Activated CD4-positive, alpha-beta T cell treated with anti-CD3 and anti-CD28 coated beads, Interleukin-2, amount 50 U/mL, for 4 hours (primary cell): Measurements from ENCODE around the gene ZDHHC22.

ENCODE experiments used
- DNase-seq, 2 experiments: peaks; one replicate each; pipeline ENCODE4 v3.0.0-alpha.2; 2020

ZDHHC22 gene

DNA sequence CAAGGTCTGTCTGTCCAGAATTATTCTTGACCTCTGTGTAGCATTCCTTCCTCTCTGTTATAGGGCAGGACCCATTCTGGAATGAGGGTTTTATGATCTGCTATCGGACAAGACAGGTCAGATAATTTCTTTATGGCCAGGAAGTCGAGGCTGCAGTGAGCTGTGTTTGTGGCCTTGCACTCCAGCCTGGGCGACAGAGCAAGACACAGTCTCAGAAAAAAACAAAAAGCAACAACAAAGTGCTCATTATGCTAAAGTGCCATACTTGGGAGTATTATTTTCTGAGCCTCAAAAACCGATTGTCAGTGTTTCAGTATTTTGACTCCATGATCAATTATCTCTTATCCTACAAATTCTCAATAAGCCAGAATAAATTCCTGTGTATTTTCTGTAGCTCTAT, 39.4 kb downstream of the ZDHHC22 start:
- no peak for DNase-seq

GRCh38 chr14:77100961-77101360, 40.6 kb downstream of the ZDHHC22 start:
- DNase-seq: no peak

GRCh38 chr14:77099425-77100167, 42.0 kb downstream of the ZDHHC22 start:
- DNase-seq: no peak

DNA sequence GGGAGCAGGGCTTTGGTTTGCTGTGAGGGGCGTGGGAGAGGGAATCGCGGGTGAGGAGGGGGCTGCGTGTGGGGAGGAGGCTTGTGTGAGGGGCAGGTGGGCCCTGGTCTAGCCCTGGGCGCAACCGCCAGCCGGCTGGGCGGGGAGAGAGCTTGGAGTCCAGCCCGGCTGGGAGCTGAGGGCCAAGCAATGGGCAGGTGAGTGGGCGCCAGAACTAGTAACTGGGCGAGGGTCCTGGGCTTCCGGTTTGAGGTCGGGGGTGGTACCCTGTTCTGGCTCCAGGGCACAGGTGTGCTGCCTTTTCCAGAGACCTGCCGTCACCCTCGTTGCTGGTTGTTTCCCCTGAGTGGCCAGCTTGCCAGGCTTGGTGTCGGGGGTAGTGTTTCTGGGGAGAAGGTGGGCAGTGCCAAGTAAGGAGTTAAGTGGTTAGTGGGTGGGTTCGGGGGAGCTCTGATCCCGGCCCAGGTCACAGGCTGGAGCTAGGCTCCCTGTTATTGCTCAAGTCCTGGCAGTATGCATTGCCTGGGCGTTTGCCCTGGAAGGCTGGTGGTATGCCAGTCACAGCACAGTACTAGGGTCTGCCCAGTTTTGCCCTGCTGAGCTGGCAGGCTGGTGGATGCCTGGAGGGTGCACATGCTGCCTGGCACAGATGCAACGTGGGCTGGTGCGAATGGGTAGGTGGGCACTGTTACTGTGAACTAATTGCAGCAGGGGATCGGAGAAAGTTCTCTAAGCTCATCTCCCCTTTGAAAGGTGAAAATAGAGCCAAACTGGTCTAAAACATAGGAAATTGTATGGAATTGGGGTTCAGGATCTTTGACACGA, 42.9 kb downstream of the ZDHHC22 start:
- peak in 1 of 2 experiments; percentile 6 for DNase-seq

- peak; percentile 99 to 100 for DNase-seq
Measured at GRCh38 chr14:77097700-77098528, 43.7 kb downstream of the ZDHHC22 start, which contains the start of gene CIPC. TSS of gene CIPC (plus strand) at chr14:77098258. CDS start at chr14:77105709, 7,451 bp downstream.

- DNase-seq: no peak
Measured at GRCh38 chr14:77097006-77097699, 44.4 kb downstream of the ZDHHC22 start.

DNA sequence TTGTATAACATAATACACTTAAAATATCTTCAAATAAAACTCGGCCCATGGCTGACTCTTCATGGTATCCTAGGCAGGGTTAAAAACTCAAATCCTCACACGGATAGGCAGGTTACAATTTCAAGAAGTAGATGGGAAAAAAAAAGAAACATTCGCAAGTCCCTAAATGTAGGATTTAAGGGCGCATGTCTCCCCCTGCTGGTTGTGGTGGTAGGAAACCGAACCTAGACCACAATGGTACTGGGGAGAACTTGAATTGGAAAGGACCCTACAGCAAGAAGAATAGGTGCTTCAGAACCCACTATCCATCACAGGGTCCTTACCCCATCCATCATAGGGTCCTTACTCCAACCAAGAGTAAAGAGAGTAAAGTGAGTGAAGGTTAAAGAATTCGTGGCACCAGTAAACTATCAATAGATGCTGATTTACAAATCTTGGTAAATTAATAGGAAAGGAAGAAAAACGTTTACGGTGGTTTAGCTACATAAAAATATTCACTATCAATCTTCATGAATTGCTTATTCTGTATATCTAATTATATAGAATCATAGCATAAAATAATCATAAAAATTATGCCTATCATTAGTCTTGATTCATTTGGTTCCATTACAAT, 46.8 kb downstream of the ZDHHC22 start:
- peak; percentile 75 to 76 for DNase-seq

DNA sequence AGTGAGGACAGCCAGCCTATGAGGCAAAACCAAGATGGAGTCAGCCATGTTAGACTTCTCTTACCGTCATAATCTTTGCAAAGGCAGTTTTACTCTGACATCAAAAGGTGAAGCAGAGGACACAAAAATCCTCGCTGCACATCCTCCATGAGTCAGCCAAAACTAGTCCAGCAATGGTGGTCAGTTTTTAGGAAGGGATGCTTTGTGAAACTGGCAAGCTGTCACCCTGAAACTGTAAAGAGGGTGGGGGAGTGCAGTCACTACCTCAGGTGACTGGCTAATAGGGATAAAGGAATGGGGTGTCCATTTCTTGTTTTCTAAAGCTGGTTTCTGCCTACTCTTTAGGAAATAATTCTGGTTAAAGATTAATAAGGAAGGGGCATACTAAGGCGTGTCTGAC, 48.9 kb downstream of the ZDHHC22 start:
- DNase-seq: no peak

DNA sequence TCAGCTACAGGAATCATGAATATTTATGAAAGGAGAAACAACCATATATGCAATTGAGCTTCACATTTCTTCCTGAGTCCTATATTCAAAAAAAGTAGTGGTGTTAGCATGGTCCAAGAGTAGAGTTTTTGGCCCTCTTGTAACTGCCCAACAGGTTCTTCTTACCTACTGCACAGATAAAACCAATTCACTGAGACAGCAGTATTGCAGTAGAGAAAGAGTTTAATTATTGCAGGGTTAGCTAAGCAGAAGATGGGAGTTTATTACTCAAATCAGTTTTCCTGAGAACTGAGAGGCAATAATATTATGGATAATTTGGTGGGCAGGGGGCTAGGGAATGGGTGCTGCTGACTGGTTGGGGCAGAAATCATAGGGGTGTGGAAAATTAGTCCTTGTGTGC, 50.1 kb downstream of the ZDHHC22 start:
- DNase-seq: no peak

- no peak for DNase-seq
Measured at GRCh38 chr14:77088645-77089044, 52.9 kb downstream of the ZDHHC22 start.

DNA sequence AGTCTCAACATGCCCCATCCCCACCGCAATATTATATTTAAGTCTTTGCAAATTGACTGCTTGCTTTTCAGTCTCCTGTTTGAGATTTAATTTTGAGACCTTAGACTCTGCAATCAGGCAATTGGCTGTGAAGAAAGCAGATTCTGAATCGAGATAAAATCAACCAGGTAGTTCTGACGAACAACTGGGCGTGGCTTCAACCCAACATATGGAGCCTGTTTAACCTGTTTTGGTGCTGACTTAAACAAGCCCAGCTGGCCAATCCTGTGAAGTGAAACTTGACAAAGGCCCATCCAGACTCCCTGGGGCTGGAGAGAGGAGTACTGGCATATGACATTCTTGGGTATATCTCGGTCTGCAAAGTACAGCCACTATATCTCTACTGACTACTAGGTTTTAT, 53.4 kb downstream of the ZDHHC22 start:
- no peak for DNase-seq

GRCh38 chr14:77087631-77088030, 54.0 kb downstream of the ZDHHC22 start:
- DNase-seq: no peak

DNA sequence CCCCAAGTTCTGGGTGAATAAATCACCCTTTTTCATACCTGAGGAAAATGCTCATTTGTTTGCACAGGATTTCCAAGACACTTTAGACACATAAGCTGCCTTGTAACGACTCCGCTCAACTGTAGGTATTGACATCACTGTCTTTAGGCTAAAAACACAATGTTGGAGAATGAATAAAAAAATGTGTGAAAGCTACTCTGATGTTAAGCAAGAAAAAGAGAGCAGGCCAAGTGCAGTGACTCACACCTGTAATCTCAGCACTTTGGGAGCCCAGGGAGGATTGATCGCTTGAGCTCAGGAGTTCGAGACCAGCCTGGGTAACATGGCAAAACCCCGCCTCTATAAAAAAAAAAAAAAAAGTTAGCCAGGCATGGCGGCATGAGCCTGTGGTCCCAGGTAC, 54.6 kb downstream of the ZDHHC22 start:
- no peak for DNase-seq

GRCh38 chr14:77086017-77086727, 55.4 kb downstream of the ZDHHC22 start:
- no peak for DNase-seq

DNA sequence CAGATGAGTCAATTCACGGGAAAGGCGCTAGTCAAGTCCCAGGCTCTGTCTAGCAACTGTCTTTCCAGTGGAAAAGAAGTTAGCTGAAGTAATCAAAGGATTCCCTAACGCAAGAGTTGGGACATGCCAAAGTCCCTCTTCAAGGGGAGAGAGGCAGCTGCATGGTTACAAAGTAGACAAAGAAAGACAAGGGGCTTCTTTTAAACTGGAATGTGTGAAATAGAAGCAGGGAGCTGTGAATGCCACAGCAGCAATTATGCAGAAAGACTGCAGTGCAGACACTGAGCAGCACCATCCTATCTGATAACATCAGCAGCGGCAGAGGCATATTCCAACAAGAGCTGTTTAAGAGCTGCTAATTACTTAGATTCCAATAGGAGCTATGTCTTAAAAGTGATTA, 56.1 kb downstream of the ZDHHC22 start:
- DNase-seq: no peak

GRCh38 chr14:77084985-77085384, 56.6 kb downstream of the ZDHHC22 start:
- DNase-seq: no peak

DNA sequence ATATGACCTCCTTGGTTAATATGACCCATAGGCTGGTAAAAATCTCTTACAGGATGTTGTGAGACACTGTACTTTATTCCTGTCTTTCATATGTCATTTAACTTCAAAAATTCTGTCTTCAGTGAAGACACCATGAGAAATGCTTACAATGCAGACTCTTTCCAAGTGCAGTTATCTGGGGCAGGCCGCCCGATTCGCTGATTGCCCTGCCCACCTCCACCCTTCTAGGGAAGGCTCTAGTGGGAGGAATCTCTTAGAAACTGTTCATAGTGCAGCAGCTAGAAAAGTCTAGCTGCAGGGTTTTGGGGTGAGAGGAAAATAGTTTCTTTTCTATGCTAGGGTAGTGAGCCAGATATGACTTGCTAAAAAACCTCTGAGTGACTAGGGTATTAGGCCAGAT, 58.5 kb downstream of the ZDHHC22 start:
- no peak for DNase-seq

GRCh38 chr14:77082356-77082755, 59.2 kb downstream of the ZDHHC22 start:
- DNase-seq: no peak
